Stimulated activated naive B cell treated with anti-CD40 and anti-IgM and Interleukin-4, amounts not matched to agents 10 μg/mL and 1 μg/mL and 100 μg/mL, for 72 hours (primary cell): Measurements from ENCODE around the gene TAOK2.
"Not testable (repeated sequence)": the region's sequence is repeated elsewhere in the genome, so short reads cannot be mapped to it uniquely, and the experiment has no call there.

ENCODE experiments used
- ATAC-seq, 2 donors: fragments of 150-1000 bp; cut with Tn5 transposase; replicated peaks; 2 replicates each; pipeline ENCODE4 v1.10.0; 2021; ENCODE audit warnings: moderate library complexity in 1 of 2
- DNase-seq: peaks from one replicate; pipeline ENCODE4 v3.0.0; 2021
- H3K27ac Mint-ChIP-seq: one replicate; pipeline ENCODE4 v1.8.0; 2022; ENCODE audit warnings: mild to moderate bottlenecking, mixed read lengths
- H3K27me3 Mint-ChIP-seq, 2 donors: one replicate each; pipeline ENCODE4 v1.8.0; 2022; ENCODE audit warnings: mixed read lengths in 2 of 2
- H3K36me3 Mint-ChIP-seq, 2 donors: one replicate each; pipeline ENCODE4 v1.8.0; 2022; ENCODE audit warnings: mixed read lengths in 2 of 2, mild to moderate bottlenecking in 1 of 2
- H3K4me1 Mint-ChIP-seq, 2 donors: one replicate each; pipeline ENCODE4 v1.8.0; 2022; ENCODE audit warnings: mixed read lengths in 2 of 2, mild to moderate bottlenecking in 1 of 2
- H3K4me3 Mint-ChIP-seq, 2 donors: one replicate each; pipeline ENCODE4 v1.8.0; 2022; ENCODE audit warnings: mild to moderate bottlenecking in 2 of 2, mixed read lengths in 2 of 2, moderate library complexity in 1 of 2
- H3K9me3 Mint-ChIP-seq, 2 donors: one replicate each; pipeline ENCODE4 v1.8.0; 2022; ENCODE audit warnings: mixed read lengths in 2 of 2, mild to moderate bottlenecking in 1 of 2

TAOK2 gene

GRCh38 chr16:29958756-29959155 lies 14.9 kb upstream of the TAOK2 start:
- ATAC-seq (no peak), DNase-seq (no peak)
- no peaks in the 10 kb centered on the region for H3K36me3 Mint-ChIP-seq

DNA sequence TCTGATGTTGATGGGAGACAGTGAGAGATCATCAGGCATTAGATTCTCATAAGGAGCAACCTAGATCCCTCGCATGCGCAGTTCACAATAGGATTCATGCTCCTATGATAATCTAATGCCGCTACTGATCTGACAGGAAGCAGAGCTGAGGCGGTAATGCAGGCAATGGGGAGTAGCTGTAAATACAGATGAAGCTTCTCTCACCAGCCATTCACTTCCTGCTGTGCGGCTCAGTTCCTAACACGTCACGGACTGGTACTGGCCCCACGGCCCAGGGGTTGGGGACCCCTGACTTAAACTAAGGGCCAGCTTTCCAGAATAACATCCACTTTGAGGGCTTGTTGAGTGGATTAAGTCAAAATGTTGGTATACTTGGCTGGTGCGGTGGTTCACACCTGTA lies 14.4 kb upstream of the TAOK2 start:
- DNase-seq (no peak), ATAC-seq (no peak)
- no peak overlapping the region for H3K4me3 Mint-ChIP-seq
- no peaks in the 10 kb centered on the region for H3K36me3 Mint-ChIP-seq
- peaks cover 10 to 18% of the 10 kb centered on the region in 2 donors for H3K4me1 Mint-ChIP-seq
- H3K27ac Mint-ChIP-seq, result peak overlapping the region; percentile 31
- H3K9me3 Mint-ChIP-seq, result no peaks in the 10 kb centered on the region
- H3K27me3 Mint-ChIP-seq, result no peaks in the 10 kb centered on the region

More at GRCh38 chr16:29958756-29959155, 14.9 kb upstream of the TAOK2 start:
- Mint-ChIP-seq H3K4me3 (no peak overlapping the region), H3K27ac (no peak overlapping the region), H3K4me1 (peaks cover 10 to 18% of the 10 kb centered on the region in 2 donors), H3K9me3 (no peaks in the 10 kb centered on the region), H3K27me3 (no peaks in the 10 kb centered on the region)

DNA sequence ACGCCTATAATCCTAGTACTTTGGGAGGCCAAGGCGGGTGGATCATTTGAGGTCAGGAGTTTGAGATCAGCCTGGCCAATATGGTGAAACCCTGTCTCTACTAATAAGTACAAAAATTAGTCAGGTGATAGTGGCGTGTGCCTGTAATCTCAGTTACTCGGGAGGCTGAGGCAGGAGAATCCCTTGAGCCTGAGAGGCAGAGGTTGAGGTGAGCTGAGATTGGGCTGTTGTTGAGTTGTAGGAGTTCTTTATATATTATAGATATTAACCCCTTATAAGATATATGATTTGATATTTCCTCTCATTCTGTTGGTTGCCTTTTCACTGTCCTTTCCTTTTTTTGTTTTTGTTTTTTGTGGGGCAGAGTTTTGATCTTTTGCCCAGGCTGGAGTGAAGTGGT lies 13.8 kb upstream of the TAOK2 start:
- H3K4me3 Mint-ChIP-seq, H3K9me3 Mint-ChIP-seq, H3K36me3 Mint-ChIP-seq, ATAC-seq, H3K27me3 Mint-ChIP-seq, DNase-seq, H3K27ac Mint-ChIP-seq: not testable (repeated sequence)
- peaks cover 10 to 18% of the 10 kb centered on the region in 2 donors for H3K4me1 Mint-ChIP-seq

DNA sequence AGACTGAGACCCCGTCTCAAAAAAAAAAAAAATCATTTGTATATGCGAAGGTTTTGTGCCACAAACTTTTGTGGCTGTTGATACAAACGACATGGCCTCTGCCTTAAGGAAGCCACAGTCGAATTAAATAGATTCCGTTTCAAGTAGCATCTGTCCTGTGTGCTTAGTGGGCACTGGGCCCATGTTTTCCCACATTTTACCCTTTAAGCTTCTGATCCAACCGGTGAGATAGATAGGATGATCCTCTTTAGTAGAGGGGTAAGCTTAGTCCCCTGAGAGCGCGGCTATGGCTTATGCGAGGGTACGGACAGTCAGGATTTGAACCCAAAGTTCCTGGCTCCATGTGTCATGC lies 12.6 kb upstream of the TAOK2 start:
- Mint-ChIP-seq H3K36me3 (peaks cover 1 to 5% of the 10 kb centered on the region in 2 donors), H3K27ac (no peak overlapping the region), H3K4me1 (peaks cover 11 to 18% of the 10 kb centered on the region in 2 donors), H3K9me3 (no peaks in the 10 kb centered on the region), H3K27me3 (no peaks in the 10 kb centered on the region), H3K4me3 (peak overlapping the region; percentile 84 to 91)
- DNase-seq (no peak), ATAC-seq (no peak)

DNA sequence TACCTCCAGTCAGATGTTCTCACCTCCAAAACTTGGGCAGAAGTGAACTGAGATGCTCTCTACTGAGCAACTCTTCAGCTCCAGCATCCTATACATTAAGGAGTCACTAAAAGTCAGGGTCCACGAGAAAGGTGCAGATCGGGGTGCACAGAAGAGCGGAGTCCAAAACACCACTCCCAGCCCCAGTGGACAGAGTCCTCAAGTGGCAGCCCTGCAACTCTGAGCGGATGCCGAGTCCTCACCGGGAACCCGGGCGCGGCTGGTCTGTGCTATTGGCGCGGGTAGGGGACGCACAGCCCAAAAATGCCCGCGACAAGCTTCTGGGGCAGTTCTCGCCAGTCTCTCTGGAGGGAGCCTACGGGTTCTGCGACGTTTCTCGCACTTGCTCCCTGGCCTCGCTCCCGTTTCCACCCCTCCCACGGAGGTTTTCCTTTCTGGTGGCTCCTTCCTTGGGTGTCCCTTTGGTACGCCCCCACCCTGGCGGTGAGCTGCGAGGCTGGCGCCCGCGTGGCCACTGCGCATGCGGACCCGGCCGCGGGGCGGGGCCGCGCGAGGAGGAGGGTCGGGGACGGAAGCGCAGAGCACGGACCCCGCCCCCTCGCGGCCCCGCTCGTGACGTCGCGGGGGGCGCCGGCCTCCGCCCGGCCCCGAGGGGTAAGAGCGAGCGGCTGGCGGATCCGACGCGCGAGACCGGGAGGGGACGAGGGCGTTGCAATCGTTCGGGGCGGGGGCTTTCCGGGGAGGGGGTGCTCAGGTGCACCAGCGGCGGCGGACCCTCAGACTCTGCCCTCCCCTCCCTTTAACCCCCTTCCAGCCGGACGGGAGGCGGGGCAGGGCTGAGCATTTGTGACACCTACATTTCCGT lies 12.0 kb upstream of the TAOK2 start, which contains the start of gene TMEM219:
TMEM219 (plus strand) TSS at position 601 of the 865 bp plus-strand sequence. CDS start 1,065 bp downstream, outside the sequence.
- Mint-ChIP-seq H3K9me3 (no peaks in the 10 kb centered on the region), H3K4me1 (peaks cover 12 to 18% of the 10 kb centered on the region in 2 donors), H3K36me3 (peaks cover 2 to 7% of the 10 kb centered on the region in 2 donors), H3K27ac (peak within 1 kb of the TSS; percentile 91), H3K27me3 (no peaks in the 10 kb centered on the region), H3K4me3 (peak within 1 kb of the TSS; percentile 84 to 91)
- DNase-seq (peak; percentile 91), ATAC-seq (peak; percentile 90 to 91)

- peak overlapping the region; percentile 91 for H3K27ac Mint-ChIP-seq
- H3K27me3 Mint-ChIP-seq, result no peaks in the 10 kb centered on the region
- peak overlapping the region; percentile 84 to 91 for H3K4me3 Mint-ChIP-seq
- H3K4me1 Mint-ChIP-seq, result peaks cover 12 to 18% of the 10 kb centered on the region in 2 donors
- ATAC-seq, result no peak
- H3K9me3 Mint-ChIP-seq, result no peaks in the 10 kb centered on the region
- H3K36me3 Mint-ChIP-seq, result peaks cover 2 to 7% of the 10 kb centered on the region in 2 donors
- no peak for DNase-seq
These were observed 11.2 kb upstream of the TAOK2 start for GRCh38 chr16:29962344-29962994.

DNA sequence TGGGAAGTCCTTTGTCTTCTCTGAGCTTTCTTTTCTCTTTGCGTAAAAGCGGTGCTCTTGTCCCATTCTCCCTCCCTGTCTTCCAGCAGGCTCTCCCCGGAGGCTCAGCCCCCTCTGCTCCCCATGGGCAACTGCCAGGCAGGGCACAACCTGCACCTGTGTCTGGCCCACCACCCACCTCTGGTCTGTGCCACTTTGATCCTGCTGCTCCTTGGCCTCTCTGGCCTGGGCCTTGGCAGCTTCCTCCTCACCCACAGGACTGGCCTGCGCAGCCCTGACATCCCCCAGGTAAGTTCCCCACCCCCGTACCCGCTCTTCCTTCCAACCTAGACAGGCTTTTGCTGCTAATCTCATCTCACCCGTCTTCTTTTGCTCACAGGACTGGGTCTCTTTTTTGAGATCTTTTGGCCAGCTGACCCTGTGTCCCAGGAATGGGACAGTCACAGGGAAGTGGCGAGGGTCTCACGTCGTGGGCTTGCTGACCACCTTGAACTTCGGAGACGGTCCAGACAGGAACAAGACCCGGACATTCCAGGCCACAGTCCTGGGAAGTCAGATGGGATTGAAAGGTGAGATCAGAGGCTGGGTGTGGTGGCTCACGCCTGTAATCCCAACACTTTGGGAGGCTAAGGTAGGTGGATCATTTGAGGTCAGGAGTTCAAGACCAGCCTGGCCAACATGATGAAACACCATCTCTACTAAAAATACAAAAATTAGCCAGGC lies 10.5 kb upstream of the TAOK2 start:
- Mint-ChIP-seq H3K27me3 (no peaks in the 10 kb centered on the region), H3K4me3 (peak overlapping the region; percentile 84 to 91), H3K27ac (peak overlapping the region; percentile 91), H3K9me3 (no peaks in the 10 kb centered on the region), H3K4me1 (peaks cover 12 to 18% of the 10 kb centered on the region in 2 donors), H3K36me3 (peaks cover 3 to 11% of the 10 kb centered on the region in 2 donors)
- ATAC-seq (no peak), DNase-seq (no peak)

DNA sequence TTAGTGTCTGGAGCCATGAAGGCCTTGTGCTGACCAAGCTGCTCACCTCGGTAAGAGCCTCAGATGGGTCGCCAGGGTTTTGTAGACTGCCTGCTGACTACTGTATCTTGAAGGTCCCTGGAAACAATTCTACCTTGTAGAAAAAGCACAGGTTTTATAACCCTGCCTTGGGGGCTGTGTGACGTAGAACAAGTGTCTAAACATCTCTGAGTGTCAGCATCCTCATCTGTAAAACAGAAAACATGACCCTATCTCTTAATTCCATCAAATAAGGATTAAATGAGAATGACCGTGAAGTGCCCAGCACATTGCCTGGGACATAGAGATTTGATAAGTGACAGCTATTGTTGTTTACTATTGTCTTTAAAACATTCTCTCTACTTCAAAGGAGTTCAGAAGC lies 5.5 kb upstream of the TAOK2 start:
- no peak overlapping the region for H3K27ac Mint-ChIP-seq
- DNase-seq (no peak), ATAC-seq (no peak)
- H3K4me1 Mint-ChIP-seq, result peaks cover 7 to 13% of the 10 kb centered on the region in 2 donors
- H3K36me3 Mint-ChIP-seq, result peaks cover 24 to 43% of the 10 kb centered on the region in 2 donors
- no peak overlapping the region for H3K4me3 Mint-ChIP-seq
- H3K27me3 Mint-ChIP-seq, result no peaks in the 10 kb centered on the region
- peaks cover 0 to 5% of the 10 kb centered on the region in 2 donors for H3K9me3 Mint-ChIP-seq

GRCh38 chr16:29971304-29971703 lies 2.4 kb upstream of the TAOK2 start:
- Mint-ChIP-seq H3K9me3 (peaks cover 0 to 5% of the 10 kb centered on the region in 2 donors), H3K27ac (peak overlapping the region; percentile 59), H3K36me3 (peaks cover 25 to 49% of the 10 kb centered on the region in 2 donors), H3K27me3 (no peaks in the 10 kb centered on the region), H3K4me1 (peaks cover 22 to 35% of the 10 kb centered on the region in 2 donors), H3K4me3 (no peak overlapping the region)
- DNase-seq (no peak), ATAC-seq (no peak)

DNA sequence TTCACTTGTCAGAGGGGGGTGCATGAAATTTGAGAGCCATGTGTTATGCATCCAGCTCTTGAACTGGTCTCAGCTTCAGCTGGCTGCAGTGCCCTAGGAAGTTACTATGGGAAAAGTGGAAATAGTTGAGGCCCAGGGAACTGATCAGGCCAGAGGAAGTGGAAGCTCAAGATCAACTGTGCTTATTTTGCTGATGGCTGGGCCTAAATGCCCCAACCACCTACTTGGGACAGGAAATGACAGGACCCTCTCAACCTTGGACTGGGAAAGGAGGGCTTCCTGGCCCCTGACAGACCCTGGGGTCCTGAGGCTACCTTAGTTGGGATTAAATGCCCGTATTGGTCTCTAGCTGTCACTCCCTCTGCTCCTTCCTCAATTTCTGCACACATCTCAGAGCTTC lies 1.2 kb upstream of the TAOK2 start:
- no peak overlapping the region for H3K27ac Mint-ChIP-seq
- no peak overlapping the region for H3K4me3 Mint-ChIP-seq
- peaks cover 25 to 49% of the 10 kb centered on the region in 2 donors for H3K36me3 Mint-ChIP-seq
- H3K9me3 Mint-ChIP-seq, result peaks cover 0 to 5% of the 10 kb centered on the region in 2 donors
- DNase-seq (no peak), ATAC-seq (no peak)
- peaks cover 24 to 47% of the 10 kb centered on the region in 2 donors for H3K4me1 Mint-ChIP-seq
- no peaks in the 10 kb centered on the region for H3K27me3 Mint-ChIP-seq

GRCh38 chr16:29972992-29973383 lies 680 bp upstream of the TAOK2 start:
- Mint-ChIP-seq H3K36me3 (peaks cover 29 to 47% of the 10 kb centered on the region in 2 donors), H3K4me3 (peak overlapping the region in 1 of 2 donors; percentile 96), H3K4me1 (peaks cover 24 to 50% of the 10 kb centered on the region in 2 donors), H3K27ac (peak overlapping the region; percentile 92), H3K27me3 (no peaks in the 10 kb centered on the region), H3K9me3 (peaks cover 0 to 5% of the 10 kb centered on the region in 2 donors)
- no peak for ATAC-seq
- no peak for DNase-seq

DNA sequence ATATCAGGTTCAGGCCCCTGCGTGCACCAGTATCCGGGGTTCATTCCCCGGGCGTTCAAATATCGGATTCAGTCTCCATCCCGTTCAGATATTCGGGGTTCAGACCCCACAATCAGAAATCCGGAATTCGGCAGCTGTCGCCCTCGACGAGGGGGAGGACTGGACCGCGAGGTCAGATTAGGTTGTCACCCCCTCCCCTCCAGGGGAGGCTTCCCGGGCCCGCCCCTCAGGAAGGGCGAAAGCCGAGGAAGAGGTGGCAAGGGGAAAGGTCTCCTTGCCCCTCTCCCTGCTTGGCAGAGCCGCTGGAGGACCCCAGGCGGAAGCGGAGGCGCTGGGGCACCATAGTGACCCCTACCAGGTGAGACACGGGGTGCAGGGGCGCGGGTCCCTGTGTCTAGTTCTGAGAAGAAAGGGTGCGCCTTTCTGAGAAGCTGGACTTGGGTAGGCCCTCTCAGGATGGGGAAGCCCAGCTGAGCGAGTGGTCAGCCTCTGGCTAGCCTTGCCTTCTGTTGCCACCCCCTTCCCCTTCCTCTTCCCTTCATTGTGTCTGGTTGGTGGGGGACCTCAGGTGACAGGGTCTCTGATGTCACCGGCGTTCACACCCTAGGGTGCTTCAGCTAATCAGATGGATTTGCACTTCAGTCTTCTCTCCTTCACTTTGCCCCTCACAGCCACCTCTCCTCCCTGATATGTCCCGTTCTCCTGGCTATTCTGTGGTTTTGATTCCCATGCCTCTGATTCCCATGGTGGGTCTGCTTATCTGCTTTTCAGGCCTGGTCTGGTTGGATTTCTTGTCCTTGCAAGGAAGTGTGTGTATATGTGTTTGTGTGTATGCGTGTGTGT lies 844 bp downstream of the TAOK2 start:
- peak overlapping the region; percentile 92 for H3K27ac Mint-ChIP-seq
- H3K4me3 Mint-ChIP-seq, result peak overlapping the region; percentile 96 to 97
- no peak for ATAC-seq
- DNase-seq, result no peak
- peaks cover 32 to 50% of the 10 kb centered on the region in 2 donors for H3K36me3 Mint-ChIP-seq
- H3K4me1 Mint-ChIP-seq, result peaks cover 31 to 61% of the 10 kb centered on the region in 2 donors
- no peaks in the 10 kb centered on the region for H3K27me3 Mint-ChIP-seq
- peaks cover 0 to 5% of the 10 kb centered on the region in 2 donors for H3K9me3 Mint-ChIP-seq

DNA sequence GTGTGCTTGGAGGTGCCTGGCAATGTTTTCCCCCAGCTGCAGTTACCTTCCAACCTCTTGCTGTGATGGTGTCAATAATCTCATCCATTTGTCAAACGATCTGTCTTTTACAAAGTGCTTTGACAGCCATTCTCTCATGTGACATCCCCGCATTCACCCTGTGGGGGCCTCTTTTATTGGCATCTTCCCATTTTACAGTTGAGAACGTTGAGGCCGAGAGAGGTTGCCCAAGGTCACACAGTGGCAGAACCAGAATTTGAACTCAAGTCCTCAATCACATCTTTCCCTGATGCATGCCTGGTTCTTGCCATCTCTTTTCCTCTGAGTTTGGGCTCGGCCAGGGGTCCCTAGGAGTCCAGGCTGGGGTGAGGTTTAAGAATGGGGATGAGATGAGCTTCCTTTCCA lies 1.5 kb downstream of the TAOK2 start:
- peaks cover 30 to 61% of the 10 kb centered on the region in 2 donors for H3K4me1 Mint-ChIP-seq
- DNase-seq, result no peak
- peaks cover 0 to 5% of the 10 kb centered on the region in 2 donors for H3K9me3 Mint-ChIP-seq
- H3K36me3 Mint-ChIP-seq, result peaks cover 32 to 50% of the 10 kb centered on the region in 2 donors
- H3K27me3 Mint-ChIP-seq, result no peaks in the 10 kb centered on the region
- H3K27ac Mint-ChIP-seq, result peak overlapping the region; percentile 92
- no peak for ATAC-seq
- H3K4me3 Mint-ChIP-seq, result peak overlapping the region; percentile 96 to 97
